Stimulated activated CD4-positive, alpha-beta T cell treated with anti-CD3 and anti-CD28 coated beads, Interleukin-12 subunit alpha, Interleukin-12 subunit beta, amount 100 ng/mL, for 48 hours (primary cell): Measurements from ENCODE around the gene SNX21.

ENCODE experiments used
- DNase-seq, 3 donors: peaks; one replicate each; pipeline ENCODE4 v3.0.0-alpha.2; 2020; ENCODE audit warnings: low read depth in 2 of 3, low spot score in 1 of 3

The SNX21 gene

DNA sequence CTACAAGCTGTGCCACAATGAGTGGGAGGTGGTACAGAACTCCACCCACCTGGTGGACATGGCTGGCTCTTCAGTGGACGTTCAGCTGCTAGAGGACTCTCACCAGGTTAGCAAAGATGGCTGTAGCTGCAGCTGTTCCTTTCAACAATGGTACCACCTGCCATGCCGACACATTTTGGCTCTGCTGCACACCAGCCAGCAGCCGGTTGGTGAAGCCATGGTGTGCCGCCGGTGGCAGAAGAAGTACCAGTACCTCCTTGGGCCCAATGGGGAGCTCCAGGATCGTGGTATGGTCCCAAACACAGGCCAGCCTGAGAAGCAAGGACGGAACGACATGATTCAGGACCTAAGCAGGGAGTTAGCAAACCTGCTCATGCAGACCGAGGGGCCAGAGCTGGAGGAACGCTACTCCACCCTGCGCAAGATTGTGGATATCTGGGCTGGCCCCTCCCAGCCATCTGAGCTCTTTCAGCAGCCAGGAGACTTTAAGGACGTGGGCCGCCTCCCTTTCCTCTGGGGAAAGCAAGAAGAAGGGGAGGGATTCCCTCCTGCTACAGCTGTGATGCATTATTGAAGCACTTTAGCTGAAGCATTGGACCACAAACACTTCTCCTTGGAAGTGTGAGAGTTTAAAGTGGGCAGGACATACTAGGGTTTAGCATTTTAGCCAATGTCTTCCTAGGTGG lies 44.6 kb downstream of the SNX21 start:
- DNase-seq, result no peak

DNA sequence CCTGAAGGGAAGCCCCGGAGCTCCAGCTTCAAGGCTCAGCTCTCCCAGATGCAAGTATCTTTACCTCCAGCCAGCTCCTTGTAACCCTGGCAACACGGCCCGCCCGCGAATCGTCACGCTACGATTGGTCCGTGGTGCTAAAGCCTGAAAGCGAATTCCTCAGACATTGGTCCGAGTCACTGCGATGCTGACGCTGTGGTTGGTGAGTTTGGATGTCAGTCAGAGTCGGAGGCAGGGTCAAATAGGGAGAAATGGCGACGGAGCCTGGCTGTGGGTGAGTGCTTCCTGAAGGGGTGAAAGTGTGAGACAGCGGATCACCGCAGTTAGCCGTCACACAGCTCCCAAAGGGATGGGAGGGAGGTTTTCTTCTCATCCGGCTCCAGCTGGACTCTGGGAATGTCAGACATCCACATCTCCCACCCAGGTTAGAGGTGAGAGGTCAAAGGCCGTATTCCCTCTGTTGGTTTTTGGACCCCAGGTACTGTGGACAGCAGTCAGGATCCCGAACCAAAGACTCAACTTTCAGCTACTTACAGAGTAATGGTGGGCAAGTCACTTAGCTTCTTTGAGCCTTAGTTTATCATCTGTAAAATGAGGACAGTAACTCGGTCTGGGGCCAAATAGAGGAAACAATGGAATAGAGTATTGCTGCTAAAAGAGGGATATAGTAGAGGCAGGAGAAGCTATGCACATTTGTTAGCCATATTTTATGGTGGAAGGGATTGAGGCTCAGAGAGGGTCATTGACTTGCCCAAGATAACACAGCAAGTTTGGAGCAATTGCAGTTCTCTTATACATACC lies 47.6 kb downstream of the SNX21 start, which contains the start of gene ZSWIM1:
Gene ZSWIM1, plus strand, starts transcription at position 240 of the 801 bp plus-strand sequence. CDS start 1,366 bp downstream, outside the sequence.
- peak; percentile 98 to 99 (median 99) for DNase-seq

DNA sequence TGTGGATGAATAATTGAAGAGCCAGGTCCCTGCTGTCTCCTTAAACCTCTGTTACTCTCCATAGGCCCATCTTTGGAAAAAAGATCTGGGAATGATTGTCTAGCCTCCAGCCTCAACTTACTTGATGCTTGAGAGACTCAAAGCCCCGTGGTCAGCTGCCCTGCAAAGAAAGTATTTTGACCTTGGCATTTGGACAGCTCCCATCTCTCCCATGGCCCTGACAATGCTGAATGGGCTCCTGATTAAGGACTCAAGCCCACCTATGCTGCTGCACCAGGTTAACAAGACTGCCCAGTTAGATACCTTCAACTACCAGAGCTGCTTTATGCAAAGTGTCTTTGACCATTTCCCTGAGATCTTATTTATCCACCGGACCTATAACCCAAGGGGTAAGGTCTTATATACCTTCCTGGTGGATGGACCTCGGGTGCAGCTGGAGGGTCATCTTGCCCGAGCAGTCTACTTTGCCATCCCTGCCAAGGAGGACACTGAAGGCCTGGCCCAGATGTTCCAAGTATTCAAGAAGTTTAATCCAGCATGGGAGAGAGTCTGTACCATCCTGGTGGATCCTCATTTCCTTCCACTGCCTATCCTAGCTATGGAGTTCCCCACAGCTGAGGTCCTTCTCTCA lies 49.0 kb downstream of the SNX21 start:
- no peak for DNase-seq

DNA sequence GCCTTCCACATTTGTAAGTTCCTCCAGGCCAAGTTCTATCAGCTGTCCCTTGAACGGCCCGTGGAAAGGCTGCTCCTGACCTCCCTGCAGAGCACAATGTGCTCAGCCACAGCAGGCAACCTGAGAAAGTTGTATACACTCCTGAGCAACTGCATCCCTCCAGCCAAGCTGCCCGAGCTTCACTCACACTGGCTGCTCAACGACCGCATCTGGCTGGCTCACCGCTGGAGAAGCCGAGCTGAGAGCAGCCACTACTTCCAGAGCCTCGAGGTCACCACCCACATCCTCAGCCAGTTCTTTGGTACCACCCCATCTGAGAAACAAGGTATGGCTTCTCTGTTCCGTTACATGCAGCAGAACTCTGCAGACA lies 49.5 kb downstream of the SNX21 start:
- no peak for DNase-seq

DNA sequence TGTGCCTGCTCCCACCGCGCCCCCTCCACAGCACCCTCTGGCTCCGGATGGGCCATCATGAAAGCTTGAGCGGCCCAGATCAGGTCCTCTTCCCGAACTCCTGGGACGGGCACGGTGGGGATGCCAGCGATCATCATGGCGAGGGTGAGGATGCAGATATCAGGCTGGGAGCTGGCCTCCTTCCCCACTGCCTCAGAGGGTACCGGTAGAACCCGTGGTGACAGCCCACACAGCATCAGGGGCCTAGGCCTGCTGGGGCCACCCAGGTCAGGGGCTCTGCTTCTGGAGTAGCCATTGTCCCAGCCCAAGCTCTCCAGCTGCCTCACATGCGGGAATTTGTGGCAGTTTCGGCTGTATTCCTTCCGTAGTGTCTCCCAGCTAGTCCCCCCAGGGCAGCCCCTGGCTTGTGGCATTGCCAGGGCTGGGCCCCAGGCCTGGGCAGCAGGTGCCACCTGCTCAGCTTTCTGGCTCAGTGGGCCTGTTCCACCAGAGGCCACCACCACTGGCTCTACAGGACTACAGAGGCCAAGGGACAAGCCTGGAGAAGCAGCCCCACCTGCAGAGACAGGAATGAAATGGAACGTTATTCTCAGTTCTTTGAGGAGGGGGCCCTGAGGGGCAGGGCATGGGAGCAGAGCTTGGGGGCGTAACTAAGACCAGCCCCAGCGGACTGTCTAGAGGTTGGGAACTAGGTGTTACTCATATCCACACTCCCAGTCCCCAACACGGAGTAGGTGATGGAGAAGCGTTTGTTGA lies 53.2 kb downstream of the SNX21 start:
- DNase-seq, result no peak

DNA sequence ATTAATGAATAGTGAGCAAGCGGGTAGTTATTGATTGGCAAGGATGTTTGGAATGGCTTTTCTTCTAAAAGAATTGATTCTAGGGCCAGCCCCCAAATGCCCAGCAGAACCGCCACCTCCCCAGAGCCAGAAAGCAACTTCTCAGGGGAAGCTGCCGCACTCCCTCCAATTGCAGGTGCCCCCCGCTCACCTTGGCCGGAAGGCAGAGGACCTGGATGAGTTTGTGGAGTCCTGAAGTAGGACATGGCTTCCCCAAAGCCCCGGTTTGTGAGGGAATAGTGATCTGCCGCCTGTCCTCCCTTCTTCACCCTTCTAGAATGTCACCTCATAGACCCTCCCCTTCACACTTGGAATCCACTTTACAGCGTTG lies 53.7 kb downstream of the SNX21 start, which contains the start of gene SPATA25:
Gene SPATA25, minus strand, starts transcription at position 277 of the 370 bp plus-strand sequence. Its CDS starts 32 bp downstream, at position 245.
- no peak for DNase-seq

DNA sequence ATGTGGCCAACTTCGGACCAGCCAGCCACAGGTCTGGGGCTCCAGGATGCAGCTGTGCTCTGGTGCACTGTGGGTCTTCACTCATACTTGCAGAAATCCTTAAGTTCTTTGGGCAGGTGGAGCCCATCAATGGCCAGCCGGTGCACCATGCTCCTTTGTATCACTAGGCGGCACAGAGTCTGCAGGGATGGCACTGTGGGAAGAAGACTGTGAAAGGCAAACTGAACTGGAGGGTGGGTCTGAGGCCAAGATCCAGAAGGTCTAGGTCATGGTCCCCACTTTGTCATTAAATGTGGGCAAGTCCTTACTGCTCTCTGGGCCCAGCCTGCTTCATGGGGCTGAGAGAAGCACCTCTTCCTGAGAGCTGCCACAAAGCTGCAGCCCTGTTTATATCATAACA lies 55.1 kb downstream of the SNX21 start:
- DNase-seq, result no peak

DNA sequence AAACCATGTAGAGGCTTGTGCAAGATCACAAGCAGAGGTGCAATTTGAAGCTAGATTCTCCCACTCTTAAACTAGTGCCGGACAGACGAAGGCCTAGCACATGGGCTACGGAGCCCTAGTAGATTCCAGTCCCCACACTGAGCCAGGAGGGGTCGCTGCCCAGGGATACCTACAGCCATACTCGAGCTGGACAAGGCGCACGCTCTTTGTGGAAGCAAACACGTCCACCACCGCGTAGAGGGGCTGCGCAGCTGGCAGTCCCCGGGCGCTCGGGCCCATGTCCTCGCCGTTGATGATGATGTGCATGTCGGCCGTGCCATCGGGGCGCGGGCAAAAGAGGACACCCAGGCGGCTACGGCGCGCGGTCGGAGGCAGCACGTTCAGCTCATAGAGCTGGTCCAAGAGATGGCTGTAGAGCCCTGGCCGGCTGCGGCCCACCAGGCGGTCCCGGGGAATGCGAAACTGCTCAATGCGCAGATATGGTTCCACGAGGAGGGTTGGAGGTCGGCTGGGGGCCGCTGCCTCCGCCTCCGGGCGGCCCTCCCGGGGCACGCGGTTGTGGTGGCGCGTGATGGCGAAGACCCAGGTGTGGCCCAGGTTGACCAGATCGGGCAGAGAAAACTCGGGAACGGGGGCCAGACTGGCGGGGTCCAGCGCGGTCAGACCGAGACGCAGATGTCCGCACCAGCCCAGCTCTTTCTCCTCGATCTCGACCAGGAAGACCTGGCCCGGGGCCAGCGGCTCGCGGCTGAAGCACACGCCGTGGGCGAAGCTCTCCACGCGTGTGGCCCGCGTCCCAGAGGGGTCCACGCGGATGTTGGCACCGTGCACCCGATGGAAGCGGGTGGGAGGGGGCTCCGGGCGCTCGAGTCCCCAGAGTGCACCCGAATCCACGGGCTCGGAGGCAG lies 56.7 kb downstream of the SNX21 start:
- peak; percentile 27 to 40 (median 39) for DNase-seq

DNA sequence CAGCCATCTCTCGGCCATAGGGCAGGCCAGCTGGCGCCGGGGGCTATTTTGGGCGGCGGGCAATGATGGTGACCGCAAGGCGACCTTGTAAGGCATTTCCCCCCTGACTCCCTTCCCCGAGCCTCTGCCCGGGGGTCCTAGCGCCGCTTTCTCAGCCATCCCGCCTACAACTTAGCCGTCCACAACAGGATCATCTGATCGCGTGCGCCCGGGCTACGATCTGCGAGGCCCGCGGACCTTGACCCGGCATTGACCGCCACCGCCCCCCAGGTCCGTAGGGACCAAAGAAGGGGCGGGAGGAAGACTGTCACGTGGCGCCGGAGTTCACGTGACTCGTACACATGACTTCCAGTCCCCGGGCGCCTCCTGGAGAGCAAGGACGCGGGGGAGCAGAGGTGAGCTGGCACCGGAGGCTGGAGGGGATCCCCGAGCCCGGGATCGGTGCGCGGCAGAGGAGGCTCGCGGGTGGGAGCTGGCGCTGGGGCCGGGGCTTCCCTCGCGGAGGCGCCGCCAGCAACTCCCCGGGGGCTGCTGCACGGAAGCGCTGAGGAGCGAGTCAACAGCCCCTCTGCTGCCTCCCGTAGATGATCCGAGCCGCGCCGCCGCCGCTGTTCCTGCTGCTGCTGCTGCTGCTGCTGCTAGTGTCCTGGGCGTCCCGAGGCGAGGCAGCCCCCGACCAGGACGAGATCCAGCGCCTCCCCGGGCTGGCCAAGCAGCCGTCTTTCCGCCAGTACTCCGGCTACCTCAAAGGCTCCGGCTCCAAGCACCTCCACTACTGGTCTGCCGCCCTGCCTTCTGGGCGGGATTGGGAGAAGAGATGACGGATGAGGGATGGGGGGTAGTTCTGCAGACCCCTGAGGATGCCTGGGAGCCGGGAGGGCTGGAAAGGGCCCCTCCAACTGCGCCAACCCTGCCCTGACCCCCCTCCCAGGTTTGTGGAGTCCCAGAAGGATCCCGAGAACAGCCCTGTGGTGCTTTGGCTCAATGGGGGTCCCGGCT lies 57.7 kb downstream of the SNX21 start, which contains the start of the genes CTSA and NEURL2:
Gene CTSA, plus strand, starts transcription at position 351 of the 999 bp plus-strand sequence. Its CDS starts 234 bp downstream, at position 585.
Gene NEURL2, minus strand, starts transcription at position 224 of the 999 bp plus-strand sequence. Its CDS starts 217 bp downstream, at position 7.
- peak; percentile 74 to 80 (median 75) for DNase-seq

DNA sequence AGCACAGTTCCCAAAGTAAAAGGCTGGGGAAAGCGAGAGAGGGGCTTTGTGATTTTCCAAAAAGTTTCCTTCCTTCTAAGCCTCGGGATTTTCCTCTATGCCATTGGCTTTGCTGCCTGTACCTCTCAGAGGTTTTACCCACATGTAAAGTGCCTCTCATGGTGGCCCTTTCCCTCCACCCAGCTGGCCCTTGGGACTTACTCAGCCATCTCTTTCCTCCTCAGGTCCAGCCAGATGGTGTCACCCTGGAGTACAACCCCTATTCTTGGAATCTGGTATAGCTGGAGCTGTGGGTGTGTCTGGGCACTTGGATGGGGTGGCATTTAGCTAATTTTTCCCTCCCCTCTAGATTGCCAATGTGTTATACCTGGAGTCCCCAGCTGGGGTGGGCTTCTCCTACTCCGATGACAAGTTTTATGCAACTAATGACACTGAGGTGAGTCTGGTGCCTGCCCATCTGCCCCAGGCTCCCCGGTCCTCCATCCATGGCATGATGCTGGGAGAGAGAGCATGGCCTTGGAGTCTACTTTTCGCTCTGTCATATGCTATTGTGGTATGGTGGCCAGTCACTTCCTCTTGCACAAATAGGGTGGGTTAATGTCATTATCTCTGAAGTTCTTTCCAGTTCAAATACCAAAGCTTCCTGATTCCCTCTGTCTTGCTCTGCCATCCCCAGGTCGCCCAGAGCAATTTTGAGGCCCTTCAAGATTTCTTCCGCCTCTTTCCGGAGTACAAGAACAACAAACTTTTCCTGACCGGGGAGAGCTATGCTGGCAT lies 58.6 kb downstream of the SNX21 start:
- DNase-seq, result no peak
